Left hindlimb (tissue), 1 donor: ENCODE measurements around the gene FBH1.
"Not testable (repeated sequence)": the region's sequence is repeated elsewhere in the genome, so short reads cannot be mapped to it uniquely, and the experiment has no call there.

Experiments
- DNase-seq: peaks from one replicate; pipeline ENCODE4 v3.0.0-alpha.2; 2018

Gene FBH1

DNA sequence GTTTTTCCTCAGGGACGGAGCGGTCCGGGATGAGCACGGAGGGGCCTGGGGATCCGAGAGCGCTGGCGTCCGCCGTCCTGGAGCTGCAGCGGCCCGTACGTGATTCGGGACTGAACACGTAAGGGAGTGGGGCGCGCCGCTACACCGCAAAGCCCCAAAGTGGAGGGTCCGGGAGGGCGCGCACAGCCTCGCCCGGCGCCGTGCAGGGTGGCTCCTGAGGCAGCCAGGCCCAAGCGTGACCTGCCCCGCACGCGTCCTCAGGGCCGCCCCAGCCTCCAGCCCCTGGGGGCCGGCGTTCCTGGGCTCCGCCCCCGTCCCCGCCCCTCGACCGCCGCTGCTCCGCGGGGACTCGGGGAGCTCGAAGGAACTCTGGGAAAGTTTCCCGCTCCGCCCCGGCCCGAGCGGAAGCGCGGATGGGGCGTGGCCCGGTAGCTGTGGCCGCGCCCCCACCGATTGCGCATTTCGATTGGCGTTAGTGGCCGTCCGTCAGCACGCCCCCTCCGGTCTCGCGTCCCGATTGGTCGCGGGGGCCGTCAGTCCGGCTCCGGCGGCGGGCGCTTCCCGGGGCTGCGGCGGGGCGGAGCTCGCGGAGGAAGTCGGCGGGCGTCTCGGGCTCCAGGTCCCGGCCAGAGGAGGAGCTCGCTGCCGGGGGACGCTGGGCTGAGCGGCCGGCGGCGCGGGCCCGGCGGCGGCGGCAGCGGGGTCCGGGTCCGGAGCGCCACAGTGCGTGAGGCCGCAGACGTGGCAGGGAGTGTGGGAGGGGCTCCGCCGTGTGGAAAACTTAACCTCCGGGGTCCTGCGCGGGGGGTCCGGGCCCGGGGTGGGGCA, at the start of gene FBH1, which contains the start of gene ANKRD16:
TSS of gene FBH1 (plus strand) at position 620 of the 828 bp plus-strand sequence. CDS start at position 723, 103 bp downstream.
TSS of gene ANKRD16 (minus strand) at position 270 of the 828 bp plus-strand sequence. CDS start 539 bp downstream, outside the sequence.
- peak; percentile 100 for DNase-seq

- DNase-seq = peak; percentile 44
These were observed 49.4 kb upstream of the FBH1 start for GRCh38 chr10:5840314-5841307.

GRCh38 chr10:5841965-5842364, 48.1 kb upstream of the FBH1 start:
- no peak for DNase-seq

GRCh38 chr10:5843686-5844344, 46.2 kb upstream of the FBH1 start:
- no peak for DNase-seq

- no peak for DNase-seq
These were observed 45.5 kb upstream of the FBH1 start for GRCh38 chr10:5844345-5845055.

DNA sequence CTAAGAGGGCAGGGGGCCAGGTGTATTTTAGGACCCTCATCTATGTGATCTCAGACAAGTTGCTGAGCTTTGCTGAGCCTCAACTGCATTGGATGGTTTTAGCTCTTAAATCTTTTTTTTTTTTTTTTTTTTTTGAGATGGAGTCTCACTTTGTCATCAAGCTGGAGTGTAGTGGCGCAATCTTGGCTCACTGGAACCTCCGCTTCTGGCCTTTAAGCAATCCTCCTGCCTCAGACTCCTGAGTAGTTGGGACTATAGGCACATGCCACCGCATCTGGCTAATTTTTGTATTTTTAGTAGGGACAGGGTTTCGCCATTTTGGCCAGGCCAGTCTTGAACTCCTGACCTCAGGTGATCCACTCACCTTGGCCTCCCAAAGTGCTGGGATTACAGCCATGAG, 43.4 kb upstream of the FBH1 start:
- not testable (repeated sequence) for DNase-seq

DNA sequence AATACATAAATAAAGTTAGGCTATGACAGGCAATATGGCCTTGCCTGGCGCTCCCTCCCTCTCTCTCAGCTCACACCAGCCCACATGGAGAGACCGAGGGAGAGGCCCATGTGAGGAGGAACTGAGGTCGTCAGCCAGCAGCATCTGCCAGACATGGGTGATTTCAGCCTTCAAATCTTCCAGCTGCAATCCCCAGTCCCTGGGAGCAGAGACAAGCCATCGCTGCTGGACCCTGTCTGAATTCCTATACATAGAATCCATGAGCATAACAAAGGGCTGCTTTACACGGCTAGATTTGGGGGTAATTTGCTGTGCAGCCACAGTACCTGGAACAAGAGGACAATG, 35.9 kb upstream of the FBH1 start:
- DNase-seq = peak; percentile 42

DNA sequence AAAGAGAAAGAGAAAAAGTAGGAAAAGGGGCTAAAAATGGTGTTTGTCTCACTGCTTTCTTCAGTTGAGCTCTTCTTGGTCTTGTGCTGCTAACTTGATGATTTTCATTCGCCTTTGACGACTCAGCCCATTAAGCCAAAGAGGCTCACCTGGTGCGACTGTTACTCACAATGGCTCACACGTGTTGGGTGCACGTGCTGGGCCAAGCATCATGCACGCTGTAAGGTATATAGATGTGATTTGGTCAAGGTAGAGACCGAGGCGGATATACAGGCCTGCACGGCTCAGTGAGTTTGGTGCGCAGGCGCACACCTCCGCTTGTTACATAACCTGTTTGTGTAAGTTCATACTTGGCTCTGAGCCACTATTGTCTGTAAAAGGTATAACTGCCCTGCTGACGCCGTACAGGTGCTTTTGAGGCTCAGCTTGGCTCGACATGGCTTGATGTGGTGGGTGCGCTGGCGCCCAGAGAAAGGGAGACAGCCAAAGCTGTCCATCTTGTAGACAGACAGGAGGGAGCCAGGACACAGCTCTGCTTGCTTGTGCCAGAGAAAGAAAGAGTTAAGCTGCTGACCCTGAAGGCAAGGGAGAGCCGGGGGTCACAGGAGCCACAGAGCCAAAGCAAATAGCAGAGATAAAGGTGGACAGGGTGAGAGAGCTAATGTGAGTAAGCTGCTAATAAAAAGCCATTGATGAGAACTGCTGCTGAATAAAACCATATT, 33.9 kb upstream of the FBH1 start:
- DNase-seq = no peak

- no peak for DNase-seq
These were observed 33.4 kb upstream of the FBH1 start for GRCh38 chr10:5856701-5857004.

GRCh38 chr10:5858811-5859210, 31.2 kb upstream of the FBH1 start:
- no peak for DNase-seq

DNA sequence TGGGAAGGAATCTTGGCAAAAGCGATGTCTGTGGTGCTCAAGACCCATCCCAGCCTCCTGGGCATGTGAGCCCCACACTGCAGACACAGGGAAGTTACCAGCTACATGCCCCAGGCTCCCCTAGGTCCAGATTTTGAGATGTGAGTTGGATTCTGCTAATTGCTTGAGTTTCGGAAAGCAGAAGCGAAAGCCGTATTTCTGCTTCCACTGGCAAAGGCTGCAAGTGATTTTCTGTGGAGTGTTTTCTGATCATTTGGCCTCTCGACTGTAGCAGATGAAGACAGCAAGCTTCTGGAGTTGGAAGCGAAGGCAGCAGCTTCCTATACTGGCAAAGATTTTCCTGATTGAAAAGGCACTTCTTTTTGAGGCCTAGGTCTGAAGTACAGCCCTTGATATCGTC, 30.0 kb upstream of the FBH1 start:
- no peak for DNase-seq

- DNase-seq = no peak
These were observed 27.6 kb upstream of the FBH1 start for GRCh38 chr10:5862360-5862961.

- not testable (repeated sequence) for DNase-seq
These were observed 26.9 kb upstream of the FBH1 start for GRCh38 chr10:5862981-5863685.

GRCh38 chr10:5866451-5867081, 23.5 kb upstream of the FBH1 start:
- not testable (repeated sequence) for DNase-seq

- not testable (repeated sequence) for DNase-seq
These were observed 22.9 kb upstream of the FBH1 start for GRCh38 chr10:5867091-5867615.

GRCh38 chr10:5868383-5868782, 21.7 kb upstream of the FBH1 start:
- DNase-seq = not testable (repeated sequence)

GRCh38 chr10:5869156-5869555, 20.9 kb upstream of the FBH1 start:
- no peak for DNase-seq

GRCh38 chr10:5871596-5871995, 18.4 kb upstream of the FBH1 start:
- no peak for DNase-seq

DNA sequence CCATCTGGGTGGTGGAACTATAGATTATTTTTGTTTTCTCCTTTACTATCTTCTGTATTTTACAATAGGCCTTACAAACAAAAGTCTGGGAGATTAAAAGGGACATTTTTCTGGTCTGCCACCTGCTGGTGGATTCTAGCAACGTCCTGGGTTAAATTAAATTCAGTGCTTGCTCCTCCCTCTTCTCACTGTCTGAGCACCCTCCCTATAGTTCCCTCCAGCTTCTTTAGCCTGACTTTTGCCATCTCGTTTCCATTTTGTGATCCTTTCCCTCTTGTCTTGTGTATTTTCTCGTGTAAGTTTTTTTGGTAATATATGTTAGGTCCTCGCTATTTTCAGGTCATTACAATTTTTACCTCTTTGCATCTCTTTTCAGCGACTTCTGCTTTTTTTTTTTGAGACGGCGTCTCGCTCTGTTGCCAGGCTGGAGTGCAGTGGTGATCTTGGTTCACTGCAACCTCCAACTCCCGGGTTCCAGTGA, 16.5 kb upstream of the FBH1 start:
- peak; percentile 78 for DNase-seq
